CD8-positive, alpha-beta memory T cell (primary cell): ENCODE results near the gene SLC40A1. TPM values are rescaled to one million over a fixed set of nuclear protein-coding genes. Genes with fewer than 3 reads are reported as not detected.

Experiments used
- CTCF ChIA-PET: fragments of 350-600 bp; sonication (Branson Sonifier 250); formaldehyde crosslinking; loops from one replicate; lab custom pipeline; 2021; ENCODE audit warnings: antibody characterized with exemption; lab: Charles Lee
- POLR2A ChIA-PET: fragments of 350-600 bp; sonication (Branson Sonifier 250); formaldehyde crosslinking; loops from one replicate; lab custom pipeline; 2021; ENCODE audit warnings: antibody characterized with exemption; lab: Charles Lee
- DNase-seq, 5 donors: peaks; one replicate each; pipeline versions ENCODE4 v3.0.0 to v3.0.0-alpha.2; 2020 to 2022; ENCODE audit warnings: mixed read lengths in 1 of 5
- H3K27ac ChIP-seq: one replicate; pipeline ENCODE4 v1.7.0; 2013; ENCODE audit warnings: low read depth, mild to moderate bottlenecking, low read length, moderate library complexity
- H3K27me3 ChIP-seq: 2 replicates; pipeline ENCODE4 v1.7.0; 2013; ENCODE audit warnings: low read length, mild to moderate bottlenecking; ENCODE audit not compliant: insufficient read depth, poor library complexity, severe bottlenecking
- H3K36me3 ChIP-seq: 2 replicates; pipeline ENCODE4 v1.7.0; 2013; ENCODE audit warnings: mild to moderate bottlenecking, low read length, moderate library complexity; ENCODE audit not compliant: insufficient read depth
- H3K4me1 ChIP-seq: 2 replicates; pipeline ENCODE4 v1.7.0; 2013; ENCODE audit warnings: mild to moderate bottlenecking, low read length, moderate library complexity; ENCODE audit not compliant: insufficient read depth
- H3K4me3 ChIP-seq: 2 replicates; pipeline ENCODE4 v1.7.0; 2013; ENCODE audit warnings: mild to moderate bottlenecking, low read length
- H3K9me3 ChIP-seq: 2 replicates; pipeline ENCODE4 v1.7.0; 2013; ENCODE audit warnings: mild to moderate bottlenecking, low read length
- H3K27ac Mint-ChIP-seq, 8 donors: one replicate each; pipeline ENCODE4 v1.8.0; 2020 to 2021; ENCODE audit warnings: mixed read lengths in 8 of 8, mild to moderate bottlenecking in 6 of 8, inconsistent platforms in 3 of 8, moderate library complexity in 3 of 8
- H3K27me3 Mint-ChIP-seq, 2 donors: one replicate each; pipeline ENCODE4 v1.8.0; 2020 to 2021; ENCODE audit warnings: mixed read lengths in 2 of 2, mild to moderate bottlenecking in 1 of 2, moderate library complexity in 1 of 2
- H3K36me3 Mint-ChIP-seq, 3 donors: one replicate each; pipeline ENCODE4 v1.8.0; 2020 to 2021; ENCODE audit warnings: mixed read lengths in 3 of 3, inconsistent platforms in 1 of 3, mild to moderate bottlenecking in 1 of 3
- H3K4me1 Mint-ChIP-seq, 3 donors: one replicate each; pipeline ENCODE4 v1.8.0; 2020 to 2021; ENCODE audit warnings: mixed read lengths in 3 of 3, inconsistent platforms in 1 of 3, mild to moderate bottlenecking in 1 of 3
- H3K4me3 Mint-ChIP-seq, 7 donors: one replicate each; pipeline ENCODE4 v1.8.0; 2020 to 2021; ENCODE audit warnings: mixed read lengths in 7 of 7, mild to moderate bottlenecking in 6 of 7, moderate library complexity in 4 of 7, inconsistent platforms in 2 of 7
- H3K9me3 Mint-ChIP-seq, 5 donors: one replicate each; pipeline ENCODE4 v1.8.0; 2020 to 2022; ENCODE audit warnings: mixed read lengths in 5 of 5, mild to moderate bottlenecking in 3 of 5, moderate library complexity in 2 of 5, inconsistent platforms in 1 of 5
- polyA plus RNA-seq: library from polyadenylated mRNA; unstranded; fragments of 300-500 nt; fragmentation: Illumina TruSeq; gene quantifications from one replicate; pipeline ENCODE4 v1.2.3, GENCODE V29; 2021
- total RNA-seq, 2 experiments: library from RNA; stranded (reverse); gene quantifications; one replicate each; pipeline ENCODE4 v1.2.3, GENCODE V29; 2021

The SLC40A1 gene
- total and polyA plus RNA-seq, 3 experiments from 2014 or later = 1.9 to 13.7 (median 2.7) TPM

DNA sequence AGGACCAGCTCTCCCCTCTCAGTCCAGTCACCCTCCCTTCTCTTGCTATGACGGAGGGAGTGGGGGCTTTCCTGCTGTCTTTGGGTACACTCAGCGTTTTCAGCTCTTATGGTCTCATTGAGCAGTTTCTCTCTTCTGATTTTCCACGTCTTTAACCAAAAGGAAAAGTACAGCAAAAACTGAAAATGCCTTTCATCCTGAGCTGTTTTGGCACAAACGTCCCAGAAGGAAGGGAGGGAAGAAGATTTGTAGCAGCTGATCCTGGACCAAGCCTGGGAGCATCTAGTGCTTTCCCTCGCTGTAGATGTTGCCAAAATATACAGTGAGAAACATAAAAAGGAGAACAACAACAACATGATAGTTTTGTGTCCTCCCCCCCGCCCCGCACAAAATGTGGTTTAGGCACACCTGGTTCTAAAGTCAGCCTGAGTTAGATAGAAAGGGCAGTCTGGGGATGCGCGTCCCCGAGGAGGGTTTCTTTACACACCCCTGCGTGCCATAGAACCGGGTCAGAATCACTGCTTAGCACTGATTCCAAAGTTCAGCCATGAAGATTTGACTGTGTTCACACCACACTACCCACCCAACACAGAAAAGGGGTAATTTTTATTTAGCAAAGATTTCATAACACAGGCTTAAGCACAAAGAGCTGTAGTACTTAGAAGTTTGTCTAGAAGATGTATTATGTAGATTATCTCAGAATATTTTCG is 53.4 kb downstream of the SLC40A1 start:
- POLR2A ChIA-PET = no interaction called here
- H3K9me3 ChIP-seq = no peaks in the 10 kb centered on the region
- H3K27me3 ChIP-seq = no peaks in the 10 kb centered on the region
- no peak for DNase-seq
- CTCF ChIA-PET = no interaction called here
- no peaks in the 10 kb centered on the region for H3K4me1 ChIP-seq
- Mint-ChIP-seq H3K27ac (no peak overlapping the region), H3K9me3 (no peaks in the 10 kb centered on the region), H3K36me3 (no peaks in the 10 kb centered on the region), H3K27me3 (peaks cover 4 to 23% of the 10 kb centered on the region in 2 donors), H3K4me3 (no peak overlapping the region), H3K4me1 (no peaks in the 10 kb centered on the region)
- H3K27ac ChIP-seq = no peak overlapping the region
- no peak overlapping the region for H3K4me3 ChIP-seq
- no peaks in the 10 kb centered on the region for H3K36me3 ChIP-seq

DNA sequence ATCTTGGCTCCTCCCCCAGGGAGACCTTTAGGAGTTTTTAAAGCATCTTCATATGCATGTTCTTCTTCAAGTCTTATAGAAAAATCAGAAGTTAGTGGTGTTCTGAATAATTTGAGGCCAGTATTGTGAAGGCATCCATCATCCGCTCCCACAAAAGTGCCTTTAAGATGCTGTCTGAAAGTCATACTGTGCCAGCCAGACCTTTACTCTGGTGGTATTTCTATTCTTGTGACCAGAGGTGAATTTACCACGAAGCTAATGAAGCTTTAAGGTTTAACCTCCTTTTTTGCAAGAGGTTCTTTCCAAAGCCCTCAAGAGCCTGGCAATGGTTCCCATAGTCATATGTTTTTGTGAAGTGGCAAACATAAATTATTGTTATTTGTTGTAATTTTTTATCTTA is 54.3 kb downstream of the SLC40A1 start:
- H3K36me3 Mint-ChIP-seq = no peaks in the 10 kb centered on the region
- no peaks in the 10 kb centered on the region for H3K9me3 Mint-ChIP-seq
- H3K4me3 Mint-ChIP-seq = no peak overlapping the region

DNA sequence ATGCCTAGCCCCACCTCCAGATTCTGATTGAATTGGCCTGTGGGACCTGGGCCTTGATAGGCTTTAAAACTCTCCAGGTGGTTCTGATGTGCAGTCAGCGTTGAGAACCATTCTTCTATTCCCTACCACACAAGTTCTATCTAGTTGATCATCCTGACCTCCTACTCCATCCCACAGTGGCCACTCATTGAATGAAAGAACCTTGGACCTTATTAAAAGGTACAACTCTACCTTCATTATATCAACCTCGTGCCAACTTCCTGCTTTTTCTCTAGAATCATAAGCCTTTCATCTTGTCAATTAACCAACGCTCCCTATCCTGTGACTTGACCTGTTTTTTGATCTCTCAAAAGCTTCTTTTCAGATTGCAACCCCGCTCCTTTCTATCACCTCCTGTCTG is 55.8 kb downstream of the SLC40A1 start:
- CTCF ChIA-PET = no interaction called here
- no peak for DNase-seq
- no peaks in the 10 kb centered on the region for H3K9me3 ChIP-seq
- Mint-ChIP-seq H3K27me3 (peaks cover 4 to 15% of the 10 kb centered on the region in 2 donors), H3K36me3 (no peaks in the 10 kb centered on the region), H3K27ac (no peak overlapping the region), H3K4me1 (no peaks in the 10 kb centered on the region), H3K9me3 (no peaks in the 10 kb centered on the region), H3K4me3 (no peak overlapping the region)
- POLR2A ChIA-PET = no interaction called here
- H3K36me3 ChIP-seq = no peaks in the 10 kb centered on the region
- no peak overlapping the region for H3K27ac ChIP-seq
- H3K4me3 ChIP-seq = no peak overlapping the region
- no peaks in the 10 kb centered on the region for H3K4me1 ChIP-seq
- H3K27me3 ChIP-seq = no peaks in the 10 kb centered on the region

More for the DNA sequence above, 54.3 kb downstream of the SLC40A1 start:
- Histone ChIP-seq H3K4me3 (no peak overlapping the region), H3K36me3 (no peaks in the 10 kb centered on the region), H3K27me3 (no peaks in the 10 kb centered on the region), H3K27ac (no peak overlapping the region), H3K4me1 (no peaks in the 10 kb centered on the region), H3K9me3 (no peaks in the 10 kb centered on the region)
- DNase-seq = no peak
- no peaks in the 10 kb centered on the region for H3K4me1 Mint-ChIP-seq
- ChIA-PET CTCF (no interaction called here), POLR2A (no interaction called here)
- H3K27me3 Mint-ChIP-seq = peaks cover 4 to 19% of the 10 kb centered on the region in 2 donors
- H3K27ac Mint-ChIP-seq = no peak overlapping the region

GRCh38 chr2:189522435-189523151 is 58.0 kb downstream of the SLC40A1 start:
- H3K36me3 Mint-ChIP-seq = no peaks in the 10 kb centered on the region

GRCh38 chr2:189521699-189522434 is 58.7 kb downstream of the SLC40A1 start:
- no peaks in the 10 kb centered on the region for H3K36me3 ChIP-seq
- no peaks in the 10 kb centered on the region for H3K36me3 Mint-ChIP-seq
- CTCF ChIA-PET = no interaction called here

More at GRCh38 chr2:189522435-189523151, 58.0 kb downstream of the SLC40A1 start:
- H3K4me1 Mint-ChIP-seq = no peaks in the 10 kb centered on the region
- H3K9me3 ChIP-seq = no peaks in the 10 kb centered on the region
- H3K27me3 ChIP-seq = no peaks in the 10 kb centered on the region
- no peak overlapping the region for H3K4me3 ChIP-seq
- no peak for DNase-seq
- no peaks in the 10 kb centered on the region for H3K9me3 Mint-ChIP-seq
- H3K36me3 ChIP-seq = no peaks in the 10 kb centered on the region
- CTCF ChIA-PET = no interaction called here
- no peak overlapping the region for H3K27ac ChIP-seq
- no peaks in the 10 kb centered on the region for H3K4me1 ChIP-seq
- H3K4me3 Mint-ChIP-seq = no peak overlapping the region
- POLR2A ChIA-PET = no interaction called here
- H3K27me3 Mint-ChIP-seq = peaks cover 7 to 10% of the 10 kb centered on the region in 2 donors
- H3K27ac Mint-ChIP-seq = no peak overlapping the region

GRCh38 chr2:189519631-189520387 is 60.8 kb downstream of the SLC40A1 start:
- Mint-ChIP-seq H3K27ac (no peak overlapping the region), H3K36me3 (no peaks in the 10 kb centered on the region), H3K27me3 (peaks cover 4 to 5% of the 10 kb centered on the region in 2 donors), H3K4me1 (no peaks in the 10 kb centered on the region), H3K9me3 (no peaks in the 10 kb centered on the region), H3K4me3 (no peak overlapping the region)
- H3K9me3 ChIP-seq = no peaks in the 10 kb centered on the region
- no peak for DNase-seq
- no peaks in the 10 kb centered on the region for H3K36me3 ChIP-seq
- H3K27me3 ChIP-seq = no peaks in the 10 kb centered on the region
- POLR2A ChIA-PET = no interaction called here
- CTCF ChIA-PET = no interaction called here
- H3K27ac ChIP-seq = no peak overlapping the region
- no peak overlapping the region for H3K4me3 ChIP-seq
- H3K4me1 ChIP-seq = no peaks in the 10 kb centered on the region

More at GRCh38 chr2:189521699-189522434, 58.7 kb downstream of the SLC40A1 start:
- POLR2A ChIA-PET = no interaction called here
- Mint-ChIP-seq H3K4me3 (no peak overlapping the region), H3K4me1 (no peaks in the 10 kb centered on the region), H3K9me3 (no peaks in the 10 kb centered on the region), H3K27ac (no peak overlapping the region), H3K27me3 (peaks cover 6 to 10% of the 10 kb centered on the region in 2 donors)
- Histone ChIP-seq H3K27me3 (no peaks in the 10 kb centered on the region), H3K9me3 (no peaks in the 10 kb centered on the region), H3K27ac (no peak overlapping the region), H3K4me1 (no peaks in the 10 kb centered on the region), H3K4me3 (no peak overlapping the region)
- no peak for DNase-seq

- ChIA-PET POLR2A (no interaction called here), CTCF (no interaction called here)
- Mint-ChIP-seq H3K36me3 (no peaks in the 10 kb centered on the region), H3K27me3 (peaks cover 4 to 7% of the 10 kb centered on the region in 2 donors), H3K9me3 (no peaks in the 10 kb centered on the region), H3K27ac (no peak overlapping the region), H3K4me1 (no peaks in the 10 kb centered on the region), H3K4me3 (no peak overlapping the region)
- no peaks in the 10 kb centered on the region for H3K4me1 ChIP-seq
- no peaks in the 10 kb centered on the region for H3K9me3 ChIP-seq
- DNase-seq = no peak
- H3K27ac ChIP-seq = no peak overlapping the region
- H3K27me3 ChIP-seq = no peaks in the 10 kb centered on the region
- H3K36me3 ChIP-seq = no peaks in the 10 kb centered on the region
- no peak overlapping the region for H3K4me3 ChIP-seq
Observed at GRCh38 chr2:189517847-189518535, 62.6 kb downstream of the SLC40A1 start.
